Activated T-helper 9 cell treated with anti-CD3 and anti-CD28 coated beads, Interleukin-2, amount 50 U/mL, for 16 hours (primary cell): Measurements from ENCODE around the gene KIRREL1.

Experiments used
- DNase-seq: peaks from one replicate; pipeline ENCODE4 v3.0.0-alpha.2; 2020; ENCODE audit warnings: low read depth

The KIRREL1 gene

GRCh38 chr1:157975228-157975950, 18.1 kb upstream of the KIRREL1 start:
- no peak for DNase-seq

DNA sequence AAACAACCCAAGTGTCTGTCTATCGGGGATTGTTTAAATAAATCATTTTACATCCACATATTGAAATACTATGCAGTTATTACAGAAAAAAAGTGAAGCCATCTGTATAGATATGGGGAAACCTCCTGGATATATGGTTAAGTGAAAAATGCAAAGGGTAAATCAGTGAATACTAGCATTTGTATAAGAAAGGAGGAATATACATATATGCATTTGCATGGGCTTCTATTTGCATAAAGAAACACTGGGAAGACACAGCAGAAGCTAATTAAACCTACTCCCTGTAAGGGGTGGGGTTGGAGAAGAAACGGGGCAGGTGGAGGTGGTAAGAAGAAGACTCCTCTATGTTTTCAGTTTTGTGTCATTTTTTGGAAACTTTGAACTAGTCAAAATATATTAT, 16.6 kb upstream of the KIRREL1 start:
- DNase-seq = no peak

- DNase-seq = no peak
Observed at GRCh38 chr1:157978586-157979403, 14.7 kb upstream of the KIRREL1 start.

DNA sequence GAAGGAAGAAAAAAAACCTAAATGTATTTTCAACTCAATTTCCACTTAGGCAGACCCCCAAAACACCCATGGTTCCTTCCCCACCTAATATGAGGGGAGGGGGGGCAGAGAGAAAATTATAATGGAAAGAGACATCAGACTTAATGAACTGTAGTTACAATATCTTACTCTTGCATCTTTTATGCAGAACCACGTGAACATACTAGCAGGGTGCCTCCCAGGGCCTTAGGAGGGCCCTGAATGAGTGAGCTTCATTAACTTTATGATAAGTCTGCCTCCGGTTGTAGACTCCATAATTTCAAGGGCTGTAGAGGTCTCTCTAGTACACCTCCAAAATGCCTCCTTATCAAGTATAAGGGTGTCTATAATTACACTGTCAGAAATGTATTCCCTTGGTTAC, 11.3 kb upstream of the KIRREL1 start:
- no peak for DNase-seq

- DNase-seq = no peak
Observed at GRCh38 chr1:157983787-157984186, 9.7 kb upstream of the KIRREL1 start.

- no peak for DNase-seq
Observed at GRCh38 chr1:157984469-157984868, 9.0 kb upstream of the KIRREL1 start.

- no peak for DNase-seq
Observed at GRCh38 chr1:157985473-157985872, 8.0 kb upstream of the KIRREL1 start.

DNA sequence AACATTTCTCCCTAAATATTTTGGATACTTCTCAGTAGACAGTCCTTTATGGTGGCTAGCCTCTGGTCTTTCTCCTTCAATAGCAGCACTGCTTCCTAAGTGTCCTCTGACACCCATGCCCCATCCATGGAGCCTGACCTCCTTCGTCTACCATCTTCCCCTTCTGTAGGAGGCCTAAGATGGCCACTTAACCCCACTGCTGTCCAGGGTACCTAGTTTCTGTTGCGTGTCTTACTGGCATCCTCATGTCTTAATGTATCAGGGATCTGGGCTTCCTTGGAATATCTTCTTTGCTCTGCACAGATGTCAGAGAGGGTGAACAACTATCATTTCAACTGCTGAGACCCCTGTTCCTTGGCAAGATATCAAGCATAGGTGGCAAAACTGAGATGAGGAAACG, 5.4 kb upstream of the KIRREL1 start:
- DNase-seq = no peak

DNA sequence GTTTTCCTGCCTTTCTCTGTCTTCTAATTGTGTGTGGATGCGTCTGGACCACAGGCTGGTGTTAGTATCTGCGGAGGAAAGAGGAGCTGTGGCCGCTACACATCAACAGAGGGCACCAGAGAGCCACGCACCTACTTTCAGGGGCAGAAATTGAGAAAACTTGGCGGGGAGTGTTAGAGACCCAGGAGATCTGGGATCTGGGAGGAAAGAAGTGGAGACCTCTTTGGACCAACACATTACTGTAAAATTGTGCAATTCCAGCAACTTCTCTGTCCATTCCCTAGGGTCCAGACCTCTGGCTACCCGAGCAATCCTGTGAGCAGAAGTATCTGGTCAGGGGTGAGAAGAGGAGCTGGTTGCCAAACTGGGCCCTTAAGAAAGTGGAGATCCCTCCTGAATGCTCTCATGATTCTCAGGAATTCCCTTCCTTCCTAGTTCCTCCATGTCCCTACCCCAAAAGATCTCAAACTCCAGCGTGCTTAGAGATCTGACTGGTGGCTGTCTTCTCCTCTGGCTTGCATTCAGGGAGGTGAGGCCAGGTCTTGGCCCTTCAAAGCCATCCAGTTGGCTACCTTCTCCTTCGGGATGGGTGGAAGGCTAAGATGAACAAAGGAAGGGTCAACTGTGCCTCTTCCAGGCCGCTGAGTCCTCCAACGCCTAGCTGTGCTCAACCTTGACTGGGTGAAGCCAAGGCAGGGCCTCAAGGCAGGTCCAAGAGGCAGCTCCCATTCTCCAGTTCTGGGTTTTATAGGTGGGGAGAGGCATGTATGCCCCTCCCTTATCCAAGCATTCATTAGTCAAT, 1.2 kb upstream of the KIRREL1 start:
- no peak for DNase-seq

GRCh38 chr1:157992833-157993146, 655 bp upstream of the KIRREL1 start:
- no peak for DNase-seq

DNA sequence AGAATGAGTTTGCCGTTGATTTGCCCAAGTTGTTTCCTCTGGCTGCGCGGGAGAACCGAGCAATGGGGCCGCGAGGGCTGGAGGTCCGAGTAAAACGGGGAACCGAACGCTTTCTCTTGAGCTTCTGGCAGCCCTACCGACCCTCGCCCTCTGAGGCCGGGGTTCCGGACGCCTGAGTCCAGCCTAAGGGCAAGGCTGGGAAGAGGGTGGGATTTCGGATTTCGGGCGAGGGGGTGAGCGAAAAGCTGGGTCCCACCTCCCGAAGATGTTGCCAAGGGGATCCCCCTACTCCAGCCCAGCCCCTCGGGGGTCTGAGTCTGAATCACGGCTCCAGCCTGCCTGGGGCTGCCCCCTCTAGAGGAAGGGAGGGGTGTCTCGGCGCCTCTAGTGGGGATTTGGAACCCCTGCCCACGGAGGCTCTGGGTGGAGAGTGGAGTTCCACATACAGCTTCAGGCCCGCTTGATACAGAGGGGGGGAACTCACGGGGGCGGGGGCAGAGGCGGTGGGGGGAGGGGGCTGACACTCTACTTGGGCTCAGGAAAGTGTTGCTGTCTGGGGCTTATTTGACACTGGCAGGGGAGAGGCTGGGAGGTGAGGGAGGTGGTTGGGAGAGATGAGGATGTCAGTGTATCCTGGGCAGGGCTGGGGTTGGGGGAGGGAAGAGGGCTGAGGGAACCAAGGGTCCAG, 617 bp downstream of the KIRREL1 start:
- no peak for DNase-seq

GRCh38 chr1:157994704-157995582, 1.5 kb downstream of the KIRREL1 start:
- DNase-seq = no peak

- DNase-seq = no peak
Observed at GRCh38 chr1:157995583-157996169, 2.2 kb downstream of the KIRREL1 start.

DNA sequence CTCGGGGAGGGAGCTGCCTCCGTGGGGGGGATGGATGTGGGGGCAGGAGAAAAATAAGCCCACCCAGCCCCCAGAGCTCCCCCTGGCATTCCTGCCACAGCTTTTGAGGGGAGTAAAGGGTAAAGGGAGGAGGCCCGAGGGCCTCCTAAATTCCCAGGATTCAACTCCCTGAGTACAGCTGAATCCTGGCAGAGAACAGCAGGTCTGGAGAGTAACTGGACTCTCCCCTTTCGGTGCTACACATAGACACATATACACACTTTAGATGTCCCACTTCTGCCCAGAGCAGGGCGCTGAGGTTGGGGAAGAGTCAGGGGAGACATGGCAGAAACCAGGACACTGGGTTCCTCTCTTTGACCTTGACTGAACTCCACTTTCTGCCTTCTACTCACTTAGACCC, 3.0 kb downstream of the KIRREL1 start:
- no peak for DNase-seq

- no peak for DNase-seq
Observed at GRCh38 chr1:158000507-158000906, 7.1 kb downstream of the KIRREL1 start.

GRCh38 chr1:158002022-158002630, 8.7 kb downstream of the KIRREL1 start:
- DNase-seq = no peak

DNA sequence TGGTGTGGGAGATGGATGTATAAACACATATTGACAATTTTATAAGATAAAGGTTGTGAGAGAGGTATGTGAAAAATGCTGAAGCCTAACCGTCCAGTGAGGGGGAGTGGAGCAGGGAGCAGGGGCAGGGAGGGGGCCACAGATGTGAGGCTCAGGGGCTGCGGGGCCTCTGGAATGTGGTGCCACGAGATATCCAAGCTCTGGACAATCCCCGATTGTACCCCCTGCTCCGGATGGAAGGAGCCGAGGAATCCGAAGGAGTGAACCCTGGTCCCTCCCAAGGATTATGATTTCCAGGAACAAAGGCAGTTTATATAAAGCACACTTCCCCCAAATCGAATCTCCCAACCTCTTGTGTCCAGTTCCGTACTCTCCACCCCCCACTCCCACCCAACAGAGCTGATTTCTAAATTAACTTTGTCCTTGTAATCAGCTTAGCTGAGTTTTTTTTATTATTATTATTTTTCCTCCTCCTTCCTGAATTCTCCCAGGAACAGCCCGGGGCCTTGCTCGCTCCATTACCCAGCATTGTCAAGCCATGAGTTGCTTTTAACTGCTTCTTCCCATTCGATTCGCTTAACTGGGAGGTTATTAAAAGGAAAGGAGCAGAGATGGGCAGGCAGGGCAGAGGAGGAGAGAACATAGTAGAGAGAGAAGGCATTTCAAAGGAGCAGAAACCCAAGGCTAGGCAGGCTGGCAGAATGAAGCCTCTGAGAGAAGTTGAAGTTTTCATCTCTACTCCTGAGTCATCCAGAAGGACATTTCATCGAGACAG, 9.4 kb downstream of the KIRREL1 start:
- DNase-seq = no peak

DNA sequence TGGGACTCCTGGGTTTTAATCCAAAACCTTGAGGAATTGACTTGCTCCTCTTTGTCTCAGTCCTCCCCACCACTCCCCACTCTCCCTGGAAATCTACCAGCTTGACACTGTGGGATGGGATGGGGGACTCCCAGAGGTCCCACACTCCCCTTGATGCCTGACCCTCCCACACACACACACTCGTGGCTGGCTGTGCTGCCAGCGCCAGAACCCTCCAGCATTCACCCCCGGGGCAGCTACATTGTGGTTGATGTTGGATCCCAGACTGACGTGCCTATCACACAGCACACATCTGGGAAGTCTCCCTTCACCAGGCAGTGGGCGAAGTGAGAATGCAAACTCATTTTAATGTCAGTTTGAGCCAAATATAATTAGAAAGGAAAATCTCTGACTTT, 10.0 kb downstream of the KIRREL1 start:
- no peak for DNase-seq

GRCh38 chr1:158005224-158005623, 11.8 kb downstream of the KIRREL1 start:
- no peak for DNase-seq

DNA sequence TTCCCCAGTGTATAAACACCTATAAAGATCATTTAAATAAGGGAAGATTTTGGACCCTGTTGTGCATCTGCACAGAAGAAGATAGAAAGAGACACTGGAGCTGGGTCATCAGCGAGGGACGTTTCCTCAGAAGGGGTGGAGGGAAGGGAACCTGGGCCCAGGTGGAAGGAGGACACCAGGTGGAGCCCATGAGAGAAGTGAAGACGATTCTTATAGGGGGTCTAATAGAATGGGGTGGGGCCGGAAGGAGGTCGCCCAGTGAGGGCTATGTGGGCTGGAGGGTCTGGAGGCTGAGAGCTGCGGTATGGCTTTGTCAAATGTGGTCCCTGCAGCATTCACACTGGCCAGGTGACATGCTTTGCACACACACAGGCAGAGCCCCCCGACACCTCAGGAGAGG, 13.7 kb downstream of the KIRREL1 start:
- no peak for DNase-seq
